Hematopoietic multipotent progenitor cell treated with erythropoietin and hydrocortisone succinate and interleukin-3 and kit ligand, for 4 days (in vitro differentiated cells): ENCODE measurements around the gene ABCC3.

Source experiments
- DNase-seq: peaks from one replicate; pipeline ENCODE4 v3.0.0-alpha.2; 2015

ABCC3 gene

GRCh38 chr17:50649042-50649908 lies 14.6 kb downstream of the ABCC3 start:
- no peak for DNase-seq

GRCh38 chr17:50651661-50652060 lies 17.0 kb downstream of the ABCC3 start:
- DNase-seq = no peak

GRCh38 chr17:50653738-50654137 lies 19.1 kb downstream of the ABCC3 start:
- no peak for DNase-seq

GRCh38 chr17:50656509-50656908 lies 21.8 kb downstream of the ABCC3 start:
- no peak for DNase-seq

- no peak for DNase-seq
Measured at GRCh38 chr17:50657054-50657453, 22.4 kb downstream of the ABCC3 start.

- no peak for DNase-seq
Measured at GRCh38 chr17:50657627-50658026, 22.9 kb downstream of the ABCC3 start.

GRCh38 chr17:50658616-50659015 lies 23.9 kb downstream of the ABCC3 start:
- no peak for DNase-seq

- DNase-seq = no peak
Measured at GRCh38 chr17:50659179-50659578, 24.5 kb downstream of the ABCC3 start.

- peak; percentile 41 for DNase-seq
Measured at GRCh38 chr17:50660042-50660886, 25.6 kb downstream of the ABCC3 start.

GRCh38 chr17:50660887-50661345 lies 26.2 kb downstream of the ABCC3 start:
- no peak for DNase-seq

- DNase-seq = no peak
Measured at GRCh38 chr17:50661348-50661747, 26.7 kb downstream of the ABCC3 start.

GRCh38 chr17:50661795-50662391 lies 27.2 kb downstream of the ABCC3 start:
- DNase-seq = peak; percentile 84

GRCh38 chr17:50662632-50663225 lies 28.0 kb downstream of the ABCC3 start:
- no peak for DNase-seq

GRCh38 chr17:50663812-50664374 lies 29.2 kb downstream of the ABCC3 start:
- no peak for DNase-seq

GRCh38 chr17:50664788-50665458 lies 30.2 kb downstream of the ABCC3 start:
- DNase-seq = peak; percentile 81

- no peak for DNase-seq
Measured at GRCh38 chr17:50665838-50666237, 31.2 kb downstream of the ABCC3 start.

GRCh38 chr17:50666316-50666715 lies 31.6 kb downstream of the ABCC3 start:
- DNase-seq = no peak

- DNase-seq = no peak
Measured at GRCh38 chr17:50667259-50668024, 32.8 kb downstream of the ABCC3 start.

GRCh38 chr17:50668025-50668837 lies 33.5 kb downstream of the ABCC3 start:
- DNase-seq = no peak

- no peak for DNase-seq
Measured at GRCh38 chr17:50668838-50669581, 34.3 kb downstream of the ABCC3 start.
